GM18517 (cell line): ENCODE data around the gene SLC9A2.
A peak's percentile ranks its signal among the peaks of the same experiment; 100 is the strongest.

ENCODE experiments used
- ATAC-seq: cut with Tn5 transposase; IDR thresholded peaks from one replicate; pipeline ENCODE4 v1.9.1; 2021; ENCODE audit warnings: mild to moderate bottlenecking, moderate library complexity; ENCODE audit not compliant: unreplicated experiment

Gene SLC9A2

DNA sequence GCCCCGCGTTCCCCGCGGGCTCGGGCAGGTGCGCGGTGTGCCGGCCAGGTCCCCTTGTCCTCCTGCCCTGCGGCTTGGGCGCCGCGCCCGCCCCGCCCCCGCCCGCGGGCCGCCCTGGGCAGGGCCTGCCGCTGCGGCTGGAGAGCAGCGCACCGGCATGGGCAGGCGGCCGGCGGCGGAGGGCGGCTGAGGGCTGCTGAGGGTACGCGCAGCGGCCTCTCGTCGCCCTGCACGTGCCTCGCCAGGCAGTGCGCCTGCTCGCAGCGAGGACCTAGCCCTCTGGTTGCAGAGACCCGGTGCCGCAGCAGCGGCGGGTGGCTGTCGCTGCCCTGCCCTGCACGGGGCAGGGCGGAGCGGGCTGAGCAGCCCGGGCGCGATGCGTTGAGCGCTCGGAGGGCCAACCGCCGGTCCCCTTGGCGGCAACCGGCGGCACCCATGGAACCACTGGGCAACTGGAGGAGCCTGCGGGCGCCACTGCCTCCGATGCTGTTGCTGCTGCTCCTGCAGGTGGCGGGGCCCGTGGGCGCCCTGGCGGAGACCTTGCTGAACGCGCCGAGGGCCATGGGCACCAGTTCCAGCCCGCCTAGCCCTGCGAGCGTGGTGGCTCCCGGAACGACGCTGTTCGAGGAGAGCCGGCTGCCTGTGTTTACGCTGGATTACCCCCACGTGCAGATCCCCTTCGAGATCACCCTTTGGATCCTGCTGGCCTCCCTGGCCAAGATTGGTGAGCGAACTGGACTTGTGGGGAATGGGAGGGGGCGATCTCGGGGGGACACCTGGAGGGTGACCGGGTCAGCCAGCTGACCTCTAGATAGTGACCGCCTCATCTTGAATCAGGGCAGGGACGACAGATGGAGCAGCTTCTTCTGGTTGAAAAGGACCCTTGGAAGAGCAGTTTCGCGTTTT is at the start of gene SLC9A2:
Gene SLC9A2 (plus strand): TSS at position 140 of the 906 bp plus-strand sequence. CDS start 296 bp downstream, at position 436.
- ATAC-seq, result no peak

DNA sequence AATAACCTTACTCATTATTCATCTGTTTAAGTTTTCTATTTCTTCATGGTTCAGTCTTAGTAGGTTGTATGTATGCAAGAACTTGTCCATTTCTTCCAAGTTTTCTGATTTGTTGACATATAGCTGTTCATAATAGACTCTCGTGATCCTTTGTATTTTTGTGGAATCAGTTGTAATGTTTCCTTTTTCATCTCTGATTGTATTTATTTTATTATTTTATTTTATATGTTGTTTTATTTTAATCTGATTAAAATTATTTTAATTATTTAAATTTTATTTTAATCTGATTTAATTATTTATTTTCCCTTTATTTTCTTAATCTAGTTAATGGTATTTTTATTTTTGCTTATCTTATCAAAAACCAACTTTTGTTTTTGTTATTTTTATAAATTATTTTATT is 43.5 kb upstream of the SLC9A2 start:
- ATAC-seq, result no peak

GRCh38 chr2:102578376-102578775 is 41.0 kb upstream of the SLC9A2 start:
- no peak for ATAC-seq

- ATAC-seq, result no peak
Observed at GRCh38 chr2:102581911-102582310, 37.4 kb upstream of the SLC9A2 start.

- ATAC-seq, result no peak
Observed at GRCh38 chr2:102582845-102583244, 36.5 kb upstream of the SLC9A2 start.

GRCh38 chr2:102585847-102586404 is 33.4 kb upstream of the SLC9A2 start:
- no peak for ATAC-seq

DNA sequence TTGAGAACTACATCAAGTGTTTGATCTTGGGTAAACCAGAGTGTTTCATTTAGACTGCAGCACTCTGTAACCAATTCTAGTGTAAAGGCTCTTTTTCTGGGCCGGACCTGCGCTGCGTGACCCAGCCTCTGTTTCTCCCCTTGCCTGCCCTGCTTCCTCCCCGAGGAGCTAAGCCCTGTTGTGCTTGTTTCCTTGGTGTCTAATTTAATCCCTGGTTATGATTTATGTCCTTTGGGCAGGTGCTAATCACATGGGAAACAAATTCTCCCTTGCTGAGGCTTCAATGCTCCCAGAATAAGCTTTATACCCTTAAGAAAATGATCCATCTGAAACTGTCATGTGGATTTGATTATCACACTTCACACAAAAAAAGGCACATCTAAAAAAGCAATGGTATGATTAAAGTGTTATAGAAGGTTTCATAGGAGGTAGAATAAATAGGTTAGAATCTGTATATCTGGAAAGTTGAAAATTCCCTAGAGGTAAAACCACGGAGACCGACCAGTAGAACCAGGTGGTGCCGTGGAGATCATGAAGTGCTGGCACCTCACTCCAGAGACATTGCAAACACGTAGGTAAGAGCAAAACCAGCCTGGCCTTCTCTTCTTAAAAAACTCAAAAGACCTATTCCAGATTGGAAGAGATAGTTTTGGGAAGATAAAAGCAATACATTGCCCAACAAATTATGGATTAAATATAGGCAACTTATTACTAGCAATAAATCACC is 31.0 kb upstream of the SLC9A2 start:
- ATAC-seq, result no peak

DNA sequence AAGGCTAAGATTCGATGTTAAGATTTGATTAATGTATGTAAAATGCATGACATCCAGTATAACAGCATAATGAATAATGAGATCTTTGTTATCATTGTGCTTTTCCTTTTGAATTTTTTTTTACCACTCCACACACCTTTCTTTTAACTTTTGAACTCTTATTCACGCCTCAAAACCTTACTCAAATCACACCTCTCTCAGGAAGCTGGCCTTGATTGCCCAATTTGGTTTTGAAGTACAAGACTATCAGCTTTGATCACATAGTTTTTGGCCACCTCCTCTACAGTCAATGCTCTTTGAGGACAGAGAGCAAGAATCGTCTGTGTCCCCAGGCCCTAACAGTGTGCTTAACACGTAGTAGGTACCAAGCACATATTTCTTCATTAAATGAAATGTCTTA is 29.9 kb upstream of the SLC9A2 start:
- no peak for ATAC-seq

DNA sequence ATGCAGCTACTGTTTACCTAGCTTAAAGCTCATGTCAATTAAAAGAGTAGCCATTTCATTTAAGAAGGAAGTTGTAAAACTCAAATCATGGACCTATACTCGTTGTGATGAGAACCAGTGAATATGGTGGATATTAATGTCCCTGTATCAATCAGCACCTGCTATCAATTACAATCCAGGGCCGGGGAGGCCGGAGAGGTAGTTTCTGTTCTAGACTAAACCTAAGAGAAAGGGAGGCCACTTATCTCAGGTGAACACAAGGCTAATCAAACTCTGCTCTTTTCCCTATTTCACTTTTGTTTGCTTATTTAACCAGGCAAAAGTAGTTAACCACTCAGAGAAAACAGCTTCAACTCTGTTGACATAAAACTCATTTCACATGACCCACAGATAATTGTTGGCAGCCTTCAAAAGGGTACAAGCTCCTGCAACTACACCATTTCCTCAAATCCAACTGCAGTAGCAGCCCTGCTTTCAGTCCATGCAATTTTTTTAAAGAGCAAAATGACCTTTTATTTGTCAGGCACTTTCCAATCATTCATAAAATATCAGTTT is 27.8 kb upstream of the SLC9A2 start:
- ATAC-seq, result no peak

DNA sequence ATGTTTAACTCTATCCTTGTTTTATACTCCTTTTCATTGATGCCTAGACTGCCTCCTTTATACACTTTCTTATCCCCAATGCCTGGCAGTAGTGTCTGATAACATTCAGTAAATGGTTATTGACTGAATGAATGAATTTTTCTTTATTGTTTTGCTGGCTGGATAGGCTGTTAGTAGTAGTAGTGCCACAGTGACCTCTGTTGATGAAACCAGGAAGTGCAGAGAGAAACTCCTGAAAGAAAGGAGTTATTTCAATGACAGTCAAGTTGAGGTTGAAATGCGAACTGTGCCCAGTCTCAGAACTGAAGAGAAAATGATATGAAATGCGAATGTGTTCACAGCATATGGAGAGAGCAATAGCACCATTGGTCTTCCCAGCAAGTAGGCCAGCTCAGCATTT is 26.8 kb upstream of the SLC9A2 start:
- no peak for ATAC-seq

DNA sequence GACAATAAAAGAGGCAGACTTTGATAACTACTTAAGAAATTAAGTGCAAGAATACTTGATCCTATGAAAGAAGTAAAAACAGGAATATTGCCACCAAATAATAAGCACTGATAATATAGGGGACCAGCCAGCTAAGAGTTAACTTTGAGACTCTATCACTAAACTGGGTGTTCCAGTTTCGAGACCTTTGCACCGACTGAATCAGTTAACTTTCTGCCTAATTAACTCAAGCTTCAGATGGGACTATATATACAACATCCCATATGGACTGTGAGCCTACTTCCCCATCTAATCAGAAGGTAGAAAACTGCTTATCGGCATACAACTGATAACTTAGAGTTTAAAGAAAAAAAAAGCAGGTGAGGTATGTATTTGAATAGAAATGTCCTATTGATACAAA is 25.8 kb upstream of the SLC9A2 start:
- no peak for ATAC-seq

GRCh38 chr2:102594445-102595016 is 24.8 kb upstream of the SLC9A2 start:
- no peak for ATAC-seq

DNA sequence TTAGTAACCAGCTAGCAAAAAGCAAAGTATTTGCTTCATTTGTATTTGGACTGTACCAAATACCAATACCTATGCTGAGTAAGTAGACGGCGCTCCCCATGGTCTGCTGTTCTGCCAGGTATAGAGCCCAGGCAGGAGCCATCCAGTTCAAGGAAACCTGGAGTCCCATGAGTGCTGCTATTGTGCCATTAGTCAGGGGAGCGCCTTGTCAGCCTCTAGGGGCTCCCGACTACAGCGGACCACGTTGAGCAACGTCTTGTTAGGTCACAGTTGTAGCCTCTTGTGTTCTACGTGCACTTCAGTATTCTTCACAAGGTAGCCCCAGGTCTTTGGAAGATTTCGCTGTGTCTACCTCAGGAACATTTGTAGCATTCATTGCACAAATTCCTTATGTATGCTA is 21.6 kb upstream of the SLC9A2 start:
- ATAC-seq, result no peak

GRCh38 chr2:102599486-102599885 is 19.9 kb upstream of the SLC9A2 start:
- ATAC-seq, result no peak

- no peak for ATAC-seq
Observed at GRCh38 chr2:102601730-102602129, 17.6 kb upstream of the SLC9A2 start.

DNA sequence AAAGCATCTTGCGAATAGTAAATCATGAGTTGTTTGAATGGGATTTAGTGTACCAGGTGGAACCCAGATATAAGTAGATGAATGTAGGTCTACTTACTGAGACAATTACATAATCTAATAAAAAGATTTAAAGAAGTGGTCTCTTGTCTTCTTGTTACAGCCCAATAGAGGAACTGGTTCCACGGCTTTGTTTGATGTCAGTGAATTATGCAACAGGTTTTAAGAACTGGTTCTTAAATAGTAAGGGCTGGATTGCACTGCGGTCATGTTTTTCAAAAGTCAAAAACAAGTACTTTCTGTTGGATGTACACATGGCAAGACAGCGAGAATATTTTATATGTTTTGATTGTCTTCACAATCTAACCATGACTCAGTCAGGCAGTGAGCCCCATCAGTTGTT is 15.4 kb upstream of the SLC9A2 start:
- ATAC-seq, result no peak

- ATAC-seq, result no peak
Observed at GRCh38 chr2:102604769-102605168, 14.6 kb upstream of the SLC9A2 start.

DNA sequence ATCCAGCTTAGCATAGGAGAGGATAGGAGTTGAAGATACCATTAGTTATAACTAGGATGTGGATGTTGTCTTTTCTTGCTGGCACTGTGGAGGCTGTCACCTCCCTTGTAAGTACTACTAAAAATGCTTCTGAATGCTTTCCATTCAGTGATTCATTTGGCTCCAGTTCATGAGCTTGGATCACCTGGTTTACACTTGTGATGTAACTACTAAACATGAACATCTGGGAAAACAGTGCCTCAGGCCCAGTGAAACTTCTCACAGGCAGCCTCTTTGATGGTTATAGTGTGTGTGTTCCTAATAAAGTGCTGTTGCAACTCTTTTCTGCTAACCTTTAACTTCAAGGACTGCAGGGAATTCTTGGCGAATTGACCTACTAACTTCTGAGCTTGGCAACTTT is 13.0 kb upstream of the SLC9A2 start:
- ATAC-seq, result no peak

DNA sequence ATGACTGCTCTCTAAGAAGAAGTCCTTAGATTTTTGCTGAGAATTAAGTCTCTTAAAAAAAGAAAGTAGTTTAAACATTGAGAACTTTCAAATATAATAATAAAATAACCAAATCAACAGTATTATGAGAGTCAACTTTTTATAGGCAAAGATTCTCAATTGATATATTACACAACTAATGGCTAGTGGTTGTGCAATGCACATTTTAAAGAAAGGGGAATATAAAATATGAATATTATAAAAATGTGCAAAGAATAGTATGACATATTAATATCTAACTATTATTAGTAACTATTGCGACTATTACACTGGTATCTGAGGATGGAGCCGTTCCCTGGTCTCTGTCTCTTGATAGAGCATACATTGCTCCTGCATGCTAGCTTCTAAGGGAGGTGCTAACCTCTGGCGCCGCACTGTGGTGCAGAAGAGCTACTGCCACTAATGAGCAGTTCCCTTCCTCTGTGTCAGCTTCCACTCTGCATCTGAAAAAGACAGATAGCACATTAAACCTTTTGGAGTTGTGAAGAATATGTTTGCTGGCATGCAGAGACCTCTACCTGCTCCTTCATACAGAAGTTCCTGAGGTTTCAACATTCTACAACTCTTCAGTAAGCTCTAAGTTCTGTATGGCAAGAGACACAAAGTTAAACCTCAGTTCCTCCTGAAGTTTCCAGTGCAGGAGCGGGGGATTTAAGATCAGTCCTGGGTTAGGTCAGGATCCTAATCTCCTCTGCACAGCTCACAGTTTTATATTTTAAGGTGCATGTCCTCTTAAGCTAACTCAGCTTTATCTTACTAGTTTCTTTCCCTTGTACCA is 3.5 kb upstream of the SLC9A2 start:
- peak; percentile 87 for ATAC-seq
